ENCODE results near the gene FCHO1.

FCHO1 gene

DNA sequence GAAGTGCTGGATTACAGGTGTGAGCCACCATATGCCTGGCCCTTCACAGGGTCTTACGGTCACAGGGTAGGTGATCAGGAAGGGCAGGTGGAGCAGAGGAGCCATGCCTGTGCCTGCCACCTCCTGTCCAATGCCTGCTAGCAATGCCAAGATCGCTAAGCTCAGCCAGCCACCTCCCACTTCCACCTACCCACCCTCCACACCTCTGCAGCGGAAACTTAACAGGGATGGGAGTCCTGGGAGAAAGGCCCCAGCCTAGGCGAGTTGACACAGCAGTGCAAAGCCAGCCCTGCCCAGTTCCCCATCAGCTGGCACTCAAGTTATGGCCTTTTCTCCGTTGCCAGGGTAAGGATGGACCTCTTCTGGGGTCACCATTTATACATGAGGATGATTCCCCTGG is 15.9 kb upstream of the FCHO1 start:
- DNase-seq: no peak

- no peak for DNase-seq
These were observed 13.6 kb upstream of the FCHO1 start for GRCh38 chr19:17737690-17738153.

DNA sequence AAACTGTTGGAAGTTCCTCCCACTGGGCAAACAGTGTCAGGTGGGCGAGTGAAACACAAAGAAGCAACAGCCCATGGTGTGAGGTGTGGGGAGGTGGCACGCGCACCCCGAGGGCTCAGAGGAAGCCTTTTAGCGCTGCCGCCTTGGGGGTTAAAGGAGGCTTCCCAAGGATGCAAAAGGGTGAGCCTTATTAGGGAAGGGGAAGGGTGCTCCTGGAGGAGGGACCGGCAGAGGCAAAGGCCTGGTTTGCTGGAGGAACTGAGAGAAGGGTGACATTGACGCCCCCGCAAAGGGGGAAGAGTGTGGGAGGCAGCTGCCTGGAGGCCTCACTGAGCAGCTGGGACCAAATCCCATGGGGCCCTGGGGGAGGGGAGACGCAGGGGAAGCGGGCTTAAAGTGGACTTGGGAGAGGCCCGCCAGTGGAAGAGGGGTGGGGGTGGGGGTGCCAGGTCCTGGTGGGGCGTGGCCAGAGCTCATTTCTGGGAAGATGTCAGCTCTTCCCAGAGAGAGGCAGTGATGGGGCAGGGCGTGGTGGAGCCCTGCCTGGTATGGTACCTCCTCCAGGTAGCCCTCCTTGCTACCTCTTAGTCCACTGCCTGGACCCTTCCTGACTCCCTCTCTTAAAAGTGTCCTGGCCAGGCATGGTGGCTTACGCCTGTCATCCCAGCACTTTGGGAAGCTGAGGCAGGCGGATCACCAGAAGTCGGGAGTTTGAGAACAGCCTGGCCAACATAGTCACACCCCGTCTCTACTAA is 12.0 kb upstream of the FCHO1 start:
- no peak for DNase-seq

DNA sequence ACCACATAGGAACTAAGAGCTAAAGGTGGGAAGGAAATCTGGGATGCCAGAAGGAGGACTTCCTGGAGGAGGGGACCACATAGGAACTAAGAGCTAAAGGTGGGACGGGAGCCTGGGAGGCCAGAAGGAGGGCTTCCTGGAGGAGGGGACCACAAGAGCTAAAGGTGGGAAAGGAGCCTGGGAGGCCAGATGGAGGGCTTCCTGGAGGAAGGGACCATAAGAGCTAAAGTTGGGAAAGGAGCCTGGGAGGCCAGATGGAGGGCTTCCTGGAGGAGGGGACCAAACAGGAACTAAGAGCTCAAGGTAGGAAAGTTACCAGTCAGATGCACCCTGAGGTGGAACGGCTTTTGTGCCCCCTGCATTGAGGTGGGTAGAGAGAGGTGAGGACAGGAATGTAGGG is 9.8 kb upstream of the FCHO1 start:
- DNase-seq: no peak

DNA sequence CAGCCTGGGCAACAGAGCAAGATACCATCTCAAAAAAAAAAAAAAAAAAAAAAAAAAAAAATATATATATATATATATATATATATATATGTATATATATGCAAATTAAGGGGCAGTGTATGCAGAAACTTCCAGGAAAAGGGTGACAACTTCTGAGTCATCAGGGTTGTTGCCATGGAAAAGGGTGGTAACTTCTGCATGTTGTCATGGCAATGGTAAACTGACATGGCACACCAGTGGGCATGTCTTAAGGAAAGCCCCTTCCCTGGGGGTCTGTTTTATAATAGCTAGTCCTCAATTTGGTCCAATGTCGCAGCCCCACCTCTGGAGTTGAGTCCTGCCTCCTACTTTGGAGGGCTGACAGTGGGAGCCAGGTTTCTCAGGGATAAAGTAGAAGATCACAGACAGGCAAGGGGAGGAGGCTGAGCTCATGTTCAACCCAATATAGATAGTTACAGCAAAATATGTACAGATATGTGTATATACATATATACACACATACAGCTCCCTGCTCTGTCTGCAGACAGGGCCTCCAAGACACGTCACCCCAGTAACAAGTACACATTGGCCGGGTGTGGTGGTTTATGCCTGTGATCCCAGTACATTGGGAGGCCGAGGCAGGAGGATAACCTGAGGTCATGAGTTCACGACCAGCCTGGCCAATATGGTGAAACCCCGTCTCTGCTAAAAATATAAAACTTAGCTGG is 7.2 kb upstream of the FCHO1 start:
- no peak for DNase-seq

DNA sequence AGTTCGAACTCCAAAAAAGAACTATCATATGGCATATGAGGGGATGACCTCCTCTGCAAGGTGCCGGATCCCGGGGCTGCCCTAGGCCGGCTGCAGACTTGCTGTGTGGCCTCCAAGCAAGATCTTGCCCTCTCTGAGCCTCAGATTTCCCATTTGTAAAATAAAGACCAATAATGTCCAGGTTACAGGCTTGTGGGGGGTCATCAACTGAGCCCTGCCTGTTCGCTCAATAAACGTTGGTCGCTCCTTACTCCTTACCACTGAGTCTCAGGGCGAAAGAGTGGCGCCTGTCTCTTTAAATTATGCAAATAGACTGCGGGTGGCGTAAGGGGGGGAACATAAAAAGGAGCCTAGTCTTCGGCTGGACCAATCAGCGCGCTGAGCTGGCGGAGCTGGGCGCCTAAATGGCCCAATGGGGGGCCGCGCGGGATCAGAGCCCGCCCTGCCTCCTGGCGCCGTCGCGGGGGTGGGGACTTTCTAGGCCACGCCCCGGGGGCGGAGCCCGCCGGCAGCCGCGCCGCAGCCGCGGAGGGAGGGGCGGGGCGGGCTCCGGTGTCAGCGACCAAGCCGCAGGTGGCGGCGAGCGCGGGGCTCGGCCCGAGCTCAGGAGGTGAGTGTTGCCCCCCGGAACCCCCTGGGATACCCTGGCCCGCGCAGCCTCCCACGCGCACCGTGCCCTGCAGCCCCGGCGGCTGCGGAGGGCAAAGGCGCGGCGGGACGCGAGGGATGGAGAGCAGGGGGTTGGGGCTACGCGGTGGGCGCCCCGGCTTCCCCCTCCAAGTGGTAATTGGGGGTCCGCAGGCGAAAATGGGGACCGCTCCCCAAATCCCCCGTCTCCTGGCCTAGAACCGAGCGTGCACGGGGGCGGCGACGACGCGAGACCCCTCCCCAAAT is 3.8 kb upstream of the FCHO1 start:
- DNase-seq: peak; percentile 89 to 97 (median 90)

DNA sequence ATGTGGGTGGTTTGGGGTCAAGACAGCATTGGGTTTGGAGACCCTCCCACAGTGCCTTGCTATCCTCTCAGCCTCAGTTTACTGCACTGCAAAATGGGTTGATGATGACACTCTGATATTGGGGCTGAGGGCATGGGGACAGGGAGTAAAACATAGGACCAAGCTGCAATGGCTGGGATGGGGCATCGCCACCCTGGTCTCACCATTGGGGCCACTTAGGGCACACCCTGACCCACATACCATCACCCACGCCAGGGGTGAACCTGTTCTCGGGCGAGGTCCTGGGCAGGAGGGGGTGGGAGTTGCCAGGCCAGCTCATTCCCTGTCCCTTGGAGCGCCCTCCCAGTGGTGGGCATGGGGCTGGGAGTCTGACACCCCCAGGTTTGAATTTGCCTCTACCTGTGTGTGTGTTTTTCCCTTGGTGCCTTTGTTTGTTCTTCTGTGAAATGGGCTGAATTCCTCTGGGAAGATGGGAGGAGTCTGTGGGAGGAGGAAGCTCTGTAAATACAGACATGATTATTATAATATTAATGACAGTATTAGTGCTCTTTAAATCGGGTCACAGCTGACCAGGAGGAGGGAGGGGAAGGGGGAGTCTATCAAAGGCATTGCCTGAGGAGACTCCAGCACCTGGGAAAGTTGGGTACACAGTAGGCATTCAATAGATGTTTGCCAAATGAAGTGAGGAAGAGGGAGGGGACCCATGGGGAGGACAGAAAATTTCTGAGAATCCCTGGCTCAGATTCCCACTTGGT is 2.2 kb upstream of the FCHO1 start:
- DNase-seq: no peak

DNA sequence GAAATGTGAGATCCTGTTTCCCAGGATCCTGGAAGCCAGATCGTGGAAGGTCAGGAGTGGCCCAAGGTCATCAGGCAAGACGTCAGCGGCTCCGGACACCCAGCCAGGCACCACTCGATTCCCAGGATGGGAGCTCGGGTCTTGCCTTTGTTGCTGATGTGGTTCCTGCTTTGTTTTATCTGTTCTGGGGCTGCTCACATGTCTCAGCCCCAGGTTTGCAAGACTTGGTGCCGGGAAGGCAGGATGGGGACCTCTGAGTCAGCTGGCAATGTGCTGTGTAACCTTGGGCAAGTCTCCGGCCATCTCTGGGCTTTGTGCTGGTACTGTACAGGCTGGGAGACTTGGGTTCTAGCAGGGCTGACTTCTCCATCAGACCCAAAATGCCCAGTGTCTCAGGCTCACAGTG is 1.4 kb upstream of the FCHO1 start:
- peak in 1 of 5 experiments; percentile 38 for DNase-seq

- peak in 1 of 5 experiments; percentile 26 for DNase-seq
These were observed 616 bp downstream of the FCHO1 start for GRCh38 chr19:17751912-17752273.

DNA sequence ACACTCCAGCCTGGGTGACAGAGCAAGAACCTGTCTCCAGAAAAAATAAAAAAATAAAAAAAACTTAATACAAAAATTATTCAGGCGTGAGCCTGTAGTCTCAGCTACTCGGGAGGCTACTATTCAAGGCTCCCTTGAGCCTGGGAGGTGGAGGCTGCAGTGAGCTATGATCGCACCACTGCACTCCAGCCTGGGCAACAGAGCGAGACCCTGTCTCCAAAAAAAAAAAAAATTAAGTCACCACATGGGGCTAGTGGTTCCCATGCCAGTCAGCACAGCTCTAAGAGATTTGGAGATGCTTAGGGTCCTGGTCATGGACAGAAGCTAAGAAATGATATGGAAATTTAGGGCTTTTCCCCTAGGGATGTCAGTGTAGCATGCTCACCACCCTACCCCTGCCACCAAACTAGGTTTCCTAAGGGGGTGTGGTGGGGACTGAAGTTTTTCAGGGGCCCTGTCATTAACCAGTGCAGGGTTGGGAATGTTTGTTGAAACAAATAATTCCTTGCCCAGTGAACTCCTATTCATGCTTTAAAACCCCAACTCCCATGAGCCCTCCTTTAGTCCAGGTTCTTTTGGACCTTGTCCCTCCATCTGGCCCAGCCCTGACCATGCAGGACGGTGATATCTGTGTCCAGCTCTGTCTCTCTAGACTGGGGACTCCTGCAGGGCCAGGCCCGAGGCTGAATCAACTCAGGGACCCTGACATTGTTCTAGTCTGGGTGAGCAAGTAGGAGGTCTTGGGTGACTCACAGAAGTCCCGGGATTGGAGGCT is 1.8 kb downstream of the FCHO1 start:
- DNase-seq: no peak

DNA sequence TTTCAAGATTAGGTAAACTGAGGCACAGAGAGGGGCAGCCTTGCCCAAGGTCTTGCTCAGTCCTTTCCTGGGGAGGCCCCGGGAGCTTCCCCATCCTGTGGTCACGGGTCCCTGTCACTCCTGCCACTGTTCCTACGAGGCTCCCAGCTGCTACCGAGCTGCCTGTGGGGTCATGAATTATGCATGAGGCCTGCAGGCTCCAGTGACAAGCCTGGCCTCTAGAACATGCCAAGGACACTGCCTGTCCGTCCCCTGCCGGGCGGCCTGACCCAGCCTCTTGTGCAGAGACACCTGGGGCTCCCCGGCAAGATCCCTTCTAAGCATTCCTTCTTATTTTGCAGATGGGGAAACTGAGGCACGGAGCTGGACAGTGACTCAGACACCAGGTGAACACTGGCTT is 2.7 kb downstream of the FCHO1 start:
- DNase-seq: no peak

GRCh38 chr19:17754634-17755442 is 3.6 kb downstream of the FCHO1 start:
- no peak for DNase-seq

DNA sequence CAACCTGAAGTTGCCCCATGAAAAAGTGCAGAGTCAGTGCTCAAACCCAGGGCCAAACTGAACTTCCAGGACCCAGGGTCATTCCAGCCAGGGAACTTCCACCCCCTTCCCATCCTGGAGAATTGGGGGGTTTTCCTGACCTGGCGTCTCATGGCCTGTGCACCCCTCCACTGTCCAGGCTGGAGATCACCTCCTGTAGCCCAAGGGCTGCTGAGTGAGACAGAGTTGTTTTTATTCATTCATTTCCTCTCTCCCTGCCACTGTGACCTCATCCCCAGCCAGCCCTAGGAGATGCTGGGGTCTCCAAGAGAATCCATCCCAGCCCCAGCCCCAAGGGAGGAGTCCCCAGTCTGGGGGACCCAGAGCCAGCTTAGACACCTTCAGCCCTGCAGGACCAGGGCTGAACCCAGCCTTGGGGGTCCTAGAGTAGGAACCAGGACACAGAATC is 4.2 kb downstream of the FCHO1 start:
- no peak for DNase-seq

GRCh38 chr19:17755977-17756670 is 4.8 kb downstream of the FCHO1 start:
- peak in 2 of 5 experiments; percentile 31 to 68 for DNase-seq

GRCh38 chr19:17757125-17757524 is 5.8 kb downstream of the FCHO1 start:
- no peak for DNase-seq

DNA sequence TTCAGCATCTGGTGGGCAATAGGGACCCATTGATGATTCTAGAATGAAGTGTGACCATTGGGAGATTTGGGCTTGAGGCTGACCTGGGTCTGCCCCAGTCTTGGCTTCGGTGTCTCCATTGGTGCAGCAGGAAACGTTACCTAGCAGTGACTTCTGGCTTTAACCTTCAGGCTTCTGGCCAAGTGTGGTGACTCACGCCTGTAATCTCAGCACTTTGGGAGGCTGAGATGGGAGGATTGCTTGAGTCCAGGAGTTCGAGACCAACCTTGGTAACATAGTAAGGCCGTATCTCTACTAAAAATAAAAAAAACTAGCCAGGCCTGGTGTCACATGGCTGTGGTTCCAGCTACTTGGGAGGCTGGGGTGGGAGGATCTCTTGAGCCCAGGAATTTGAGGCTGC is 7.2 kb downstream of the FCHO1 start:
- no peak for DNase-seq

- no peak for DNase-seq
These were observed 9.9 kb downstream of the FCHO1 start for GRCh38 chr19:17761148-17761547.

GRCh38 chr19:17762505-17763229 is 11.4 kb downstream of the FCHO1 start:
- DNase-seq: peak in 1 of 5 experiments; percentile 38

DNA sequence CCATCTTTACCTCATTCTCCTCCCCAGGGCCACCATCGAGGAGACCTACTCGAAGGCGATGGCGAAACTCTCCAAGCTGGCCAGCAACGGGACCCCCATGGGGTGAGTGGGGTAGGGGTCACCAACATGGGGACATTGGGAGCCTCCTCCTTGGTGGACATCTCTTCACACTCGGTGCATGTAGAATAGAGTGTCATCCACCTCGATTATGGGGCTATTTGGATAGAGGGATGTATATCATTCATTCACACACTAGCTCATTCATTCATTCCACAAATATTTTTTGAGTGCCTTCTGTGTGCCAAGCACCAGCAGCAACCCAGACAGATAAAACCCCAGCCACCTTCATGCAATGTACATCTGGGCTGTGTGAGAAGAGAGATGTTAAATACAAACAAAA is 13.1 kb downstream of the FCHO1 start:
- no peak for DNase-seq
